Parathyroid adenoma (tissue), 2 donors: ENCODE results near the gene RPRML.
A peak's percentile ranks its signal among the peaks of the same experiment; 100 is the strongest.
"Not testable (repeated sequence)": the region's sequence is repeated elsewhere in the genome, so short reads cannot be mapped to it uniquely, and the experiment has no call there.

Experiments
- H2AFZ ChIP-seq: fragments of 300-600 bp; sonication (generic); one replicate; pipeline ENCODE4 v1.7.0; 2017; ENCODE audit warnings: antibody characterized with exemption, mild to moderate bottlenecking
- H3K27ac ChIP-seq: fragments of 300-600 bp; sonication (generic); one replicate; pipeline ENCODE4 v1.7.0; 2017
- H3K27me3 ChIP-seq: fragments of 300-600 bp; sonication (generic); one replicate; pipeline ENCODE4 v1.7.0; 2017; ENCODE audit warnings: low read length; ENCODE audit not compliant: control insufficient read depth, insufficient read depth
- H3K36me3 ChIP-seq: fragments of 300-600 bp; sonication (generic); one replicate; pipeline ENCODE4 v1.7.0; 2017; ENCODE audit warnings: low read length; ENCODE audit not compliant: control insufficient read depth, insufficient read depth
- H3K4me1 ChIP-seq: fragments of 300-600 bp; sonication (generic); one replicate; pipeline ENCODE4 v1.7.0; 2017; ENCODE audit warnings: control low read depth
- H3K4me2 ChIP-seq: fragments of 300-600 bp; sonication (generic); one replicate; pipeline ENCODE4 v1.7.0; 2017; ENCODE audit warnings: low read length
- H3K4me3 ChIP-seq: fragments of 300-600 bp; sonication (generic); one replicate; pipeline ENCODE4 v1.7.0; 2017; ENCODE audit warnings: low read depth, low read length
- H3K79me2 ChIP-seq: fragments of 300-600 bp; sonication (generic); one replicate; pipeline ENCODE4 v1.7.0; 2017; ENCODE audit warnings: control low read depth
- H3K9ac ChIP-seq: fragments of 300-600 bp; sonication (generic); one replicate; pipeline ENCODE4 v1.7.0; 2017; ENCODE audit warnings: mild to moderate bottlenecking
- H3K9me3 ChIP-seq: fragments of 300-600 bp; sonication (generic); one replicate; pipeline ENCODE4 v1.7.0; 2017; ENCODE audit warnings: low read length; ENCODE audit not compliant: control insufficient read depth
- CTCF ChIP-seq: fragments of 300-600 bp; sonication (generic); IDR thresholded peaks from one replicate; pipeline ENCODE4 v1.7.0; 2017; ENCODE audit warnings: antibody characterized with exemption, mild to moderate bottlenecking
- donor health status: primary hyperparathyroidism.

Gene RPRML

GRCh38 chr17:46979147-46979863 is at the start of gene RPRML:
TSS of gene RPRML (minus strand) at chr17:46979253. CDS start at chr17:46979007, 246 bp downstream.
- H2AFZ ChIP-seq, result peak within 1 kb of the TSS; percentile 26
- H3K4me1 ChIP-seq, result no peaks in the 10 kb centered on the region
- H3K27ac ChIP-seq, result no peak within 1 kb of the TSS
- no peaks in the 10 kb centered on the region for H3K27me3 ChIP-seq
- H3K79me2 ChIP-seq, result no peaks in the 10 kb centered on the region
- peak within 1 kb of the TSS; percentile 73 for H3K4me2 ChIP-seq
- H3K9me3 ChIP-seq, result no peaks in the 10 kb centered on the region
- no peak within 1 kb of the TSS for H3K9ac ChIP-seq
- H3K4me3 ChIP-seq, result peak within 1 kb of the TSS; percentile 37
- TF ChIP-seq CTCF, result no peak
- H3K36me3 ChIP-seq, result no peaks in the 10 kb centered on the region

- H3K27ac ChIP-seq, H3K9me3 ChIP-seq, H3K79me2 ChIP-seq, H3K4me2 ChIP-seq, H3K4me1 ChIP-seq, H2AFZ ChIP-seq, H3K4me3 ChIP-seq, H3K36me3 ChIP-seq, H3K9ac ChIP-seq, H3K27me3 ChIP-seq: not testable (repeated sequence)
Observed at GRCh38 chr17:47016966-47017365, 37.9 kb upstream of the RPRML start.

- Histone ChIP-seq H2AFZ (no peak overlapping the region), H3K4me3 (no peak overlapping the region), H3K79me2 (no peaks in the 10 kb centered on the region), H3K9me3 (no peaks in the 10 kb centered on the region), H3K27ac (no peak overlapping the region), H3K4me1 (no peaks in the 10 kb centered on the region), H3K4me2 (no peak overlapping the region), H3K36me3 (no peaks in the 10 kb centered on the region), H3K9ac (no peak overlapping the region), H3K27me3 (no peaks in the 10 kb centered on the region)
- TF ChIP-seq CTCF, result no peak
Observed at GRCh38 chr17:47013341-47013740, 34.3 kb upstream of the RPRML start.

GRCh38 chr17:47012457-47012856 is 33.4 kb upstream of the RPRML start:
- no peak overlapping the region for H3K9ac ChIP-seq
- H3K4me3 ChIP-seq, result no peak overlapping the region
- H3K4me1 ChIP-seq, result no peaks in the 10 kb centered on the region
- TF ChIP-seq CTCF, result no peak
- no peaks in the 10 kb centered on the region for H3K79me2 ChIP-seq
- H3K36me3 ChIP-seq, result no peaks in the 10 kb centered on the region
- no peak overlapping the region for H3K27ac ChIP-seq
- H3K9me3 ChIP-seq, result no peaks in the 10 kb centered on the region
- H3K4me2 ChIP-seq, result no peak overlapping the region
- H3K27me3 ChIP-seq, result no peaks in the 10 kb centered on the region
- no peak overlapping the region for H2AFZ ChIP-seq

GRCh38 chr17:47009759-47010594 is 30.9 kb upstream of the RPRML start:
- Histone ChIP-seq H3K4me2 (no peak overlapping the region), H3K4me3 (no peak overlapping the region), H3K79me2 (no peaks in the 10 kb centered on the region), H3K36me3 (no peaks in the 10 kb centered on the region), H3K9ac (no peak overlapping the region), H3K9me3 (no peaks in the 10 kb centered on the region), H3K27me3 (no peaks in the 10 kb centered on the region), H2AFZ (no peak overlapping the region), H3K4me1 (no peaks in the 10 kb centered on the region), H3K27ac (no peak overlapping the region)
- no peak for TF ChIP-seq CTCF
